KBM-7 (cell line): Measurements from ENCODE around the gene GLIS1.
A peak's percentile ranks its signal among the peaks of the same experiment; 100 is the strongest.

Experiments
- DNase-seq: peaks from one replicate; pipeline ENCODE4 v3.0.0-alpha.2; 2015
- in situ Hi-C: fragments of 300-500 bp; cut with MboI; formaldehyde crosslinking; loops from 2 replicates; pipeline ENCODE4 v1.14.3; 2020; ENCODE audit warnings: low sequenced_read_pairs, low pct_unique_long_range_greater_than_20kb, mixed read lengths

The GLIS1 gene

DNA sequence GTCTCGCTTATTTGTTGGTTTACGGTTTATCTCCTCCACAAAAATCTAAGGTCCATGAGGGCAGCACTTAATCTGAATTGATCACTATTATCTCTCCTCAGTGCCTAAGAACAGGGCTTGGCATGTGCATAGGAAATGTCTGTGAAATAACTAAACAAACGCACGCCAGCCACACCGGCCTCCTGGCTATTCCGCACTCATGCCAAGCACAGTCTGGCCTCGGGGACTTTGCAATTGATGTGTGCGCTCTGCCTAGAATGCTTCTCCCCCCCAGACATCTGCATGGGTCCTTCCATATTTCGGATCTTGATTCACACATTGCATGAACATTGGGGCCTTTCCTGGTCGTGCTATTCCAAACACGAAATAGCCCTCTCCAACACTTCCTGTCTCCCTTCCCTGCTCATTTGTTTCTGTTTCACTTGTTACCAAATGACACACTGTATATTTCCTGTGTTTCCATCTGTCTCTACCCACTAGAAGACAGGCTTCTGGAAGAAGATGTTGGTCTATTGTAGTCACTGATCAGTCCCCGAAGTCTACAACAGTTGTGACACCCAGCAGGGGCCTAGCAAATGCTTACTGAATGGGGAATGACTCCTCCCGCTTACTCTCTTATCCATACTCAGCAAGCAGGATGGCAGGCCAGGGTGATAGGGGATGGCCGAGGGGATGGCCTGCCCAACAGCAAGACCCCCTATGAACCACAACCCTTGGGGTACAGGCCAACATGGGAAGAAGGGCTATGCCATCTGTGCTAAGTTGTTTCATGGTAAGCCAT, 93.9 kb downstream of the GLIS1 start:
- in situ Hi-C loops: no loop called here
- no peak for DNase-seq

GRCh38 chr1:53644496-53644895, 94.5 kb downstream of the GLIS1 start:
- no peak for DNase-seq
- in situ Hi-C loops: no loop called here

GRCh38 chr1:53643881-53644390, 95.0 kb downstream of the GLIS1 start:
- in situ Hi-C loops: no loop called here
- DNase-seq: no peak

DNA sequence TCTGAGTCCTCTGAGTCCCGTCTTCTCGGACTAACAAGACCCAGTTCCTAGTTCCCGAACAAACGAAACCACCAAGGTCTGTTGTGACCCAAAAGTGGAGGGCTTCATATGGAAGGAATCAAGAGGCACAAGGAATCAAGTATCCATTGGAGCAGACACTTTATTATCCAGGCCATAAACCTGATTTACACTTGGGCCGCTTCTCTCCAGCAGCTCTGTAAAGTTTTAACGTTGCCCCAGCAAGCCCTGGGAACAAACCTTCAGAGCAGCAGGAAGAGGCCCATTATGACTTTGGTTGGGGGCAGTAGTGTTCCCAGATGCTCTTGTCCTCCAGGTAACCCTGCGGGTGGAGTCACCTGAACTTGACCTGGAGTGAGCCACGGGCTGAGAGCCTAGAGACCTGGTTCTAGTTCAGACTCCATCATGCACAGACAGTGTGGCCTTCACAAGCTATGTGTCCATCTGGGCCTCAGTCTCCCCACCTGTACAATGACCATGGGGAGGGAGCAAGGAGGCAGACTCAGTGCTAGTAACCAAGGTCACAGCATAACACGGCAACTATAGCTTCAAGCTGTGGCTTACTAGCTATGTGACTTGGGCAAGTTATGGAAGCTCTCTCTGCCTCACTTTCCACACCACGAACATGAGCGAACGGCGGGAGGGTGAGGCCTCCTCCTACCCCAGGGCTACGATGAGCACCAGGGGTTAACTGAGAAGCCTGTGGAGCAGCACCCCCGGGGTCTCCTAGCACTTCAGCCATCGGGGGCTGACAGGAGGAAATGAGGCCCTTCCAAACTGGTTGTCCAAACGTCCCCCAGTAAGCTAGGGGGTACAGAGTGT, 95.7 kb downstream of the GLIS1 start:
- in situ Hi-C loops: no loop called here

DNA sequence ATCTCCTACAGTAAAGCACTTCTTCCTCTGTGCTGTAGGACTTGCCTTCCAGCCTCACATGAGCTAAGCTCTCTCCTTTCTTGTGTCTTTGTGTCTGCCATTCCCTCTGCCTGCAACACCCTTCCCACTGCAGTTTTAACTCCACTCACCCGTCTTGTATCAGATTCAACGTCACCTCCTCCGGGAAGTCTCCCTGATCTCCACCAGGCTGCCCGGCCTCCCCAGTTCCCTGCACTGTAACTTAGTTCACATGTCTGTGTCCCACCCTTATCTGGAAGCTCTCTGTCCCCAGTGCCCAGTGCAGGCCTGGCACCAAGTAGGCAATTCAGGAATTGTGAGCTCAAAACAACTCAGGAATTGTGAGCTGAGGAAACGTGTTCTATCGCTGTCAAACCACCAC, 96.4 kb downstream of the GLIS1 start:
- no peak for DNase-seq
- in situ Hi-C loops: no loop called here

More for the DNA sequence above, 95.7 kb downstream of the GLIS1 start:
- DNase-seq: no peak

DNA sequence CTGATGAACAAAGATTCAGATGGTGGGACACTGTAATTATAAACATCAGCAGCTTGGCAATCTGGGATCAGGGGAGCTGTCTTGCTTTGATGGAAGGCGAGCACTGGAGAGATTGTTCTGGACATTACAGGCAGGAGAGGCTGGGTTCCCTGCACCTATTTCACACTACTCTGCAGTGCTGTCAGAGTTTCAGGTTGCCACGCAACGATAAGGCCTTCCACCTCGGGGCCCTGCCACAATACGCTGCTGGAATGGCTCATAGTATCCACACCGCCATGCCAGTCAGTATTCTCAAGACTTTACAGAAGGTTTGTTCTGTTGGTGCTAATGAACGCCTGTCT, 96.8 kb downstream of the GLIS1 start:
- DNase-seq: no peak
- in situ Hi-C loops: no loop called here

GRCh38 chr1:53641481-53642214, 97.3 kb downstream of the GLIS1 start:
- in situ Hi-C loops: no loop called here
- DNase-seq: no peak

- DNase-seq: no peak
- in situ Hi-C loops: no loop called here
Measured at GRCh38 chr1:53640701-53641075, 98.3 kb downstream of the GLIS1 start.

DNA sequence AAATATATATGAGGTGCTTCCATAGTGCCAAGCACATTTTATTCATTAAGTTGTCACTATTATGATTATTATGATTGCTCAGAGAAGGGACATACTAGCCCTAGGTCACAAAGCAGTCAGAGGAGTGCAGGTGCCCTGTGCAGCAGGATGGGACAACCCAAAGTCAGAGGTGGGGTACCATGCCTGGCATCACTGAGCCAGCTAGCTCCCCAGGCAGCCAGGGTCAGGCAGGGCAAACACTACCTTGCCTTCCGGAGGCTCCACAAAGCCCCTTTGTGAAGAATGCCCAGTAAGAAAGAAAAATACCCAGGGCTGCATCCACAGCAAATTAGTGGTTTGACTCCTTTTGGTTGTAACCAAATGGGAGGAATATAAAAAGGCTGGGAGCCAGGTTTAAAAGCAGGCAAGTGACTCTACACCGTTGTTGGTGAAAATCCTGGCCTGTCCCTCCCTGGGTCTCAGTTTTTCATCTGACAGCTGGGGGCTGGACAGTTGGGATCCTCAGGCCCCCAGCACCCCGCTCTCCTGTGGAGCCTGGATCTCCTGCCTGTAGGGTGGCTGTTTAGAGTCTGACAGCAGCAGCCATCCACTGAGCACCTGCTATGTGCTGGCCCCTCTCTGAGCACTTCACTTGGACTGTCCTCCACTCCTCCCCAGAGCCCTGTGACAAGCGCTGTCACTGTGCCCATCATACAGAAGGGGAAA, 98.8 kb downstream of the GLIS1 start:
- DNase-seq: no peak
- in situ Hi-C loops: no loop called here

GRCh38 chr1:53639251-53639763, 99.7 kb downstream of the GLIS1 start:
- in situ Hi-C loops: no loop called here
- DNase-seq: no peak

- in situ Hi-C loops: no loop called here
- DNase-seq: no peak
Measured at GRCh38 chr1:53638360-53639035, 100.5 kb downstream of the GLIS1 start.

DNA sequence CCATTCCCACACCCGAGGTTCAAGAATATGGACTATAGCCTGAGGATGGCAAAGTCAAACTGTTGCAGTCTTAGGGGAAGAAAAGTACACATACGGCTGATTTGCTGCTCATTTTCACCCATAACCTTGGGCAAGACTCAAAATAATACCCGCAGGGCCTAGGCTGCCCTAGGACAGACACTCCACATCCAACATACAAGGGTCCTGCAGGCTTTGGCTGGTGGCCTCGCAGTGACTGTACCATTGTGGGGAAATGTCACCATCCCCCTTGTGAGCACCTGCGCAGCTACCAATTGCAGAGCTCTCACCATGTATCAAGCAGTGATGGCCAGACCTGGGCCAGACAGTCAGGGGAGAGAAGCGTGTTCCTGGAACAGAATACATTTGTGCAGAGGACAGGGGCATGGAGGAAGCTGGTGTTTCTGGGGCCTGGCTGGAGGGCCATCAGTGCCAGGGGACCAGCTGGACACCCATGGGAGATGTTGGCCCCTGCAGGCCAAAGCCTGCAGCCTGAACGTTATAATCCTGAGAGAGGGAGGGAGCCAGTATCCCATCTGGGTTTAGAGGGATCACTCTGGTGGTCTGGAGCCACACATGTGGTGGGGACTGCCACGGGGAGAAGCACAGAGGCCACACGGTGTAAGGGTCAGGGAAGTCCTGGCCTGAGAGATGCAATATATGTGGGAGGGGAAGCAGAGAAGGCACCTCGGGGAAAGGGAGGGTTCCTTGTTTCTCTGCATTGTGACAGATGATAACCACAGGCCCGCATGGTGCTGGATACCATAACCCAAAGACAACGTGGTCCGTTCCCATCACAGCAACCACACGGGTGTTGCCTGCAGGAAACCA, 101.2 kb downstream of the GLIS1 start:
- in situ Hi-C loops: no loop called here
- DNase-seq: peak; percentile 38

DNA sequence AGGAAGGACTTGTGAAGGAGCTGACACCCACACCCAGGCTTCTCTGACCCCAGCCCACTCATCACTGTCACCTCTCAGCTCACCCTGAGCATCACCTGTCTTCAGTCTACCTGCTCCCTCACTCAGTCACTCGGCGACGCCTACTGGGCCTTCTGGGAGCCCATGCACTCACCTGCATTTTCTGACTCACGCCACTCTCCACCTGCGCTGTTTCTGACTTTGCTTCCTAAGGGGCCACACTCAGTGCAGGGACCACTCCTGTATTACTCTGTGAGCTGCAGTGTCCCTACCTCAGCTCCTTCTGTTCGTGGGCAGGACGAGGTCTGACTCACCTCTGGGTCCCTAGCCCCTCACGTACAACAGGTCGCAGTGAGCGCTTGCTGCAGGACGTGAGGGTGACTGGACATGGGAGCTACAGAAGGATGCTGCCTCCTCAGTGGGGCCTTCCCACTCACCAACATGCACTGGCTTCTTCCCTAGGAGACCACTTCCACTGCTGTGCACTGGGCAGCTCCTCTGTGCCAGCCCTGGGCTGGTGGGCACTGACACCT, 102.3 kb downstream of the GLIS1 start:
- DNase-seq: no peak
- in situ Hi-C loops: no loop called here

DNA sequence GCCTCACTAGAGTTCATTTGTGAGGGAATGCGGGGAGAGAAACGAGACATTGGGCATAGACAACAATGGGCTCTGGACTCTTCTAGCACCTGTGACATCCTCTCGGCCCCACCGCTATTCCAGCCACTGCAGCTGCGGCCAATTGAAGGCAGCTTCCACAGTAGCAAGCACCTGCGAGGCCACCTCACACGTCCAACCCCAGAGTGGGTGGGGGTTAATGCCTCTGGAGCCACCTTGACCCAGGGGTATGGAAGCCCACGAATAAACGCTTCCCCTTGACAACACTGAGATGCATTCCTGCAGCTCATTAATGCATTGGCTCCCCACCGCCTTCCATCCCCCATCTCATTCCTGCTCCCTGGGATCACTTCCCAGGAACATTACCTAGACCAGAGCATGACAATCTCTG, 104.4 kb downstream of the GLIS1 start:
- in situ Hi-C loops: no loop called here

DNA sequence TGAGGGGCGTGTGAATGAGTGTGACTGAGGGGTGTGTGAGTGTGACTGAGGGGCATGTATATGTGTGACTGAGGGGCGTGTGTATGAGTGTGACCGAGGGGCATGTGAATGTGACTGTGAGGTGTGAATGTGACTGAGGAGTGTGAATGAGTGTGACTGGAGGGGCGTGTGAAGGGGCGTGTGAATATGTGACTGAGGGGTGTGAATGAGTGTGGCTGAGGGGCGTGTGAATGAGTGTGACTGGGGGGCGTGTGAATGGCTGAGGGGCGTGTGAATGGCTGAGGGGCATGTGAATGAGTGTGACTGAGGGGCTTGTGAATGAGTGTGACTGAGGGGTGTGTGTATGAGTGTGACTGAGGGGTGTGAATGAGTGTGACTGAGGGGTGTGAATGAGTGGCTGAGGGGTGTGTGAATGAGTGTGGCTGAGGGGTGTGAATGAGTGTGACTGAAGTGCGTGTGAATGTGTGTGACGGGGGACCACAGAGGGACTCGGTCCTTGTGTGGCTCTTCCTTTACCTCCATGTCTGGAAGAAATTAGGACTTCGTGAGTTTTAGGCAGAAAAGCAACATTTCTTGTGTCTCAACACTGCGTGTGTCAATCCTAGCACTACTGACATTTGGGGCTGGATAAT, 105.8 kb downstream of the GLIS1 start:
- in situ Hi-C loops: no loop called here
- DNase-seq: no peak

More for the DNA sequence above, 104.4 kb downstream of the GLIS1 start:
- DNase-seq: no peak

DNA sequence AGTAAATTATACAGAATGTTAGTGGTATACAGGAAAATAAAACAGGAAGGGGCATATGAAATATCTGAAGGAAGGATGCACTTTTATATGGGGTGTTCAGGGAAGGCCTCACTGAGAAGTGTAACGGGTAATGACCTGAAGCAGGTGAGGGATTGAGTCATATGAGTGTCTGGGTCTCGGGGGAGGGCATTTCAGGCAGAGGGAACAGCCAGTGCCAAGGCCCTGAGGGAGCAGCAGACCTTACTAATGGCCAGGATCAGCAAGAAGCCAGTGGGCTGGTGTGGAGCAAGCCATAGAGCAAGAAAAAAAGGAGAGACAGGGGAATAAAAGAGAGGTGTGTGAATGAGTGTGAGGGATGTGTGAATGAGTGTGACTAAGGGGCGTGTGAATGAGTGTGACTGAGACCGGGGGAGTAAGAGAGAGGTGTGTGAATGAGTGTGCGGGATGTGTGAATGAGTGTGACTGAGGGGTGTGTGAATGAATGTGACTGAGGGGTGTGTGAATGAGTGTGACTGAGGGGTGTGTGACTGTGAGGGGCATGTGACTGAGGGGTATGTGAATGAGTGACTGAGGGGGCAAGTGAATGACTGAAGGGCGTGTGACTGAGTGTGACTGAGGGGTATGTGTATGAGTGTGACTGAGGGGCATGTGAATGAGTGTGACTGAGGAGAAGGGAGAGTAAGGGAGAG, 107.2 kb downstream of the GLIS1 start:
- in situ Hi-C loops: no loop called here

More for the DNA sequence above, 107.2 kb downstream of the GLIS1 start:
- no peak for DNase-seq
